GM12873 (cell line): ENCODE results near the gene SH2D2A.

Experiments used
- TF ChIP-seq, protein P1 (sequence below): IDR thresholded peaks from 2 replicates; pipeline ENCODE4 v1.5.1; 2012; ENCODE audit warnings: low read depth, mild to moderate bottlenecking, moderate library complexity, low read length, control low read depth; ENCODE audit not compliant: insufficient read depth; ENCODE audit errors: missing control alignments

Gene SH2D2A

DNA sequence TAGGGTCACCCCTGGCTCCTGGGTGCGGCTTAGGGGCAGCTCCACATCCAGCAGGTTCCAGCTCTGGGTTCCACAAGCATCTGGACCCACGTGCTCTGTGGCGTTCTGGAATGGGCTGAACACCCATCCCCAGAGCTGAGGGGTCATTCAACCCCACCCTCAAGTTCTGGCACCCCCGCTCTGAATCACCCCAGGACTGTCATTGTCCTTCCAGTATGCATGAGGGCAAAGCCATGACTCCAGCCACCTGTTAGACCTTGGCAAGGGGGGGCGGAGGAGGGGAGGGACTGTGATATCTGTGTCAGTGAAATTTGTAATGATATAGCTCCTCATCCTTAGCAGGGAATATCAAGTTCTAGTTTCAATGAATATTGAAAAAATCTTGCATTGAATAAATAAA is 30.0 kb upstream of the SH2D2A start:
- TF ChIP-seq, protein P1, sequence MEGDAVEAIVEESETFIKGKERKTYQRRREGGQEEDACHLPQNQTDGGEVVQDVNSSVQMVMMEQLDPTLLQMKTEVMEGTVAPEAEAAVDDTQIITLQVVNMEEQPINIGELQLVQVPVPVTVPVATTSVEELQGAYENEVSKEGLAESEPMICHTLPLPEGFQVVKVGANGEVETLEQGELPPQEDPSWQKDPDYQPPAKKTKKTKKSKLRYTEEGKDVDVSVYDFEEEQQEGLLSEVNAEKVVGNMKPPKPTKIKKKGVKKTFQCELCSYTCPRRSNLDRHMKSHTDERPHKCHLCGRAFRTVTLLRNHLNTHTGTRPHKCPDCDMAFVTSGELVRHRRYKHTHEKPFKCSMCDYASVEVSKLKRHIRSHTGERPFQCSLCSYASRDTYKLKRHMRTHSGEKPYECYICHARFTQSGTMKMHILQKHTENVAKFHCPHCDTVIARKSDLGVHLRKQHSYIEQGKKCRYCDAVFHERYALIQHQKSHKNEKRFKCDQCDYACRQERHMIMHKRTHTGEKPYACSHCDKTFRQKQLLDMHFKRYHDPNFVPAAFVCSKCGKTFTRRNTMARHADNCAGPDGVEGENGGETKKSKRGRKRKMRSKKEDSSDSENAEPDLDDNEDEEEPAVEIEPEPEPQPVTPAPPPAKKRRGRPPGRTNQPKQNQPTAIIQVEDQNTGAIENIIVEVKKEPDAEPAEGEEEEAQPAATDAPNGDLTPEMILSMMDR, result no peak

- TF ChIP-seq, protein P1, result no peak
These were observed 29.4 kb upstream of the SH2D2A start for GRCh38 chr1:156845953-156846545.

DNA sequence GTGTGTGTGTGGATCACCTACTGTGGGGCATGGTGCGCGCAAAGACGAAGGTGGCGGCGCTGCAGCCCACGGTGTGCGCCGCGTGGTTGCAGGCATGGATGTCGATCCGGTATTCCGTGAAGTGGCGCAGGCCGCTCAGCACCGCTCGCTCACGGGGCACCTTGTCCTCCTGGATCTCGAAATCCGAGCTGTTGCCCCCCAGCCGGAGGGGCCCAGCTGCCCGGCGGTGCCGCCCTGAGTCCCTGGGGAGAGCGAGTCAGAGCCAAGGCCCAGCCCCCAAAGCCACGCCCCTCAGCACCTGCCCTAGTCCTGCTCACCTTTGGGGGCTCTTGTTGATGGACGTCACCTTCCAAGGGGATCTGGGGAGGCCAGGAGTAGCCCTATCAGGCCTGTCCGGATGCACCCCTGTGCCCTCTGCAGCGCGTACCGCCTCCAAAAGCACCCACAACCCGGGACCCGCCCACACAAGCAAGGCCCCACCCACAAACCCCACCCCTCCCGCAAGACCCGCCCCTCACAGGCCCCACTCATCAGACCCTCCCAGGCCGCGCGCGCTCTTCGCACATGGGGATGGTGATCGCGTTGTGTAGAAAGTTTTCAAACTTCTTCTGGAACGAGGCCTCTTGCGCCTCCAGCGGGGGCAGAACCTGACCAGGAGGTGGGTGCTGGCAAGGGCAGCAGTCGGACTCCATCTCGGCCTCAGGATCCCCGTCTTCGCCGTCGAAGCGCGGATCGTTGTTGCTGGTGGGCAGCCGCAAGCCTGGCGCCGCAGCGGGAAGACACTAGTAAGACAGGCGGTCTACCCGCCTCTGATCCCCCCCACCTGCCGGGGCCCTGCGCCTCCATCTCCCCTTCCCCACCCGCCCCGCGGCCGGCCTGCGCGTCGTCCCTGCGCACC is 28.7 kb upstream of the SH2D2A start:
- TF ChIP-seq, protein P1, result no peak

DNA sequence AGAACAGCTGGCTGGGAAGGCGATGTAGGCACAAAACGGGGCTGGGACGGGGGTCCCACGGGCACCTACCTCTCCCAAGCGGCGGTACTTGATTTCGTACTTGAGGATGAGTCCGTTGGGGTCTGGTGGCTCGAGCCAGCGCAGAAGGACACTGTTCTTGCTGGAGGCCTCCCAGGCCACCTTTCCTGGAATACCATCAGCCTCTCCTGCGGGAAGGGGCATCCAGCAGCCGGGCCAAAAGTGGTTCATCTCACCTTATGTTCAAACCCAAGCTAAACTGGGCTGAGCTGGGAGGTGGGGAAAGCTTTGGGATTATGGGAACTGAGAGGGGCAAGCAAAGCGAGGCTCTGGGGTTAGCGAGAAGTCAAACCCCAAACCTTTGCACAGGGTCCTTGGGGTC is 28.0 kb upstream of the SH2D2A start:
- TF ChIP-seq, protein P1, result no peak

- TF ChIP-seq, protein P1, result no peak
These were observed 27.5 kb upstream of the SH2D2A start for GRCh38 chr1:156844102-156844501.

DNA sequence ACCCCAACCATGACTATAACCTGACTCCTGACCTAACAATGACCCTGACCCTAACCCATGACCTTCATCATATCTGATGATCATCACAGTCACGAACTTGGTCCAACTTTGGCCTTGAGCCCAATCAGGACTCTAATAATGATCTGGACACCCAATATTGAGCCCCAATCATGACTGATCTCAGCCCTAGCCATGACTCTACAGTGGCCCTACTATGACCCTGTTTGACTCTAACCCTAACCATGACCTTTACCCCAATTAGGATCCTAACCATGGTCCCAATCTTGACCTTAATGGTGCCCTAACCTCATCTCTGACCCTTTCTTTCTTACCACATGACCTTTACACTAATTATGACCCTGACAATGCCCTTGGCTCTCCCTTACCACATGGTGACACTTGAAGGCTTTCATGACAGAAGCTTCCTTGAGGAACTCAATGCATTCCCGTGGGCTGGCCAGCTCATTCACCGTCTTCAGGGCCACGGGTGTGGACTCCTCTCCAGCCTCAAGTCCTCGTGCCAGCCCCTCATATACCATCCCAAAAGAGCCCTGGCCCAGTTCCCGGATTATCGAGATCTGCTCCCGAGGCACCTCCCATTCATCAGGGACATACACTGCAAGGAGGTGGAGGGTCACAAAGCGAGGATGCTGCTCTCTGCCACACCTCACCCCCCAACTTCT is 26.1 kb upstream of the SH2D2A start:
- TF ChIP-seq, protein P1, result no peak

- TF ChIP-seq, protein P1, result no peak
These were observed 24.7 kb upstream of the SH2D2A start for GRCh38 chr1:156841295-156841855.
